Colonic mucosa (tissue), 4 donors: ENCODE results near the gene KRT35. TPM values are rescaled to one million over a fixed set of nuclear protein-coding genes. Genes with fewer than 3 reads are reported as not detected.

Experiments used
- DNase-seq: peaks from one replicate; pipeline ENCODE4 v3.0.0-alpha.2; 2020
- H3K27ac ChIP-seq: fragments of 200-600 bp; one replicate; pipeline ENCODE4 v1.8.0; 2021
- H3K27me3 ChIP-seq: fragments of 200-600 bp; one replicate; pipeline ENCODE4 v1.8.0; 2021
- H3K36me3 ChIP-seq: fragments of 200-600 bp; one replicate; pipeline ENCODE4 v1.8.0; 2021
- H3K4me1 ChIP-seq: fragments of 200-600 bp; one replicate; pipeline ENCODE4 v1.8.0; 2021; ENCODE audit warnings: mild to moderate bottlenecking
- H3K4me3 ChIP-seq: fragments of 200-600 bp; one replicate; pipeline ENCODE4 v1.8.0; 2021
- H3K9ac ChIP-seq, 2 donors: one replicate each; pipeline ENCODE4 v1.7.0; 2013; ENCODE audit warnings: control low read depth in 2 of 2, low read depth in 2 of 2, low read length in 2 of 2
- H3K9me3 ChIP-seq: fragments of 200-600 bp; one replicate; pipeline ENCODE4 v1.8.0; 2021
- intact Hi-C: fragments of 100-400 bp; cut with DNase I; formaldehyde crosslinking; loops from one replicate; pipeline ENCODE4 v1.14.1; 2022
- total RNA-seq, 2 donors: library from RNA; stranded (reverse); fragmentation: NEBNext Ultra II Directional in 1 of 2; extraction: Animal tissue kit (Norgen Biotek cat#: 25700) in 1 of 2; gene quantifications; one replicate each; pipeline ENCODE4 v1.2.1, GENCODE V29; 2021
- TF ChIP-seq, protein P1 (sequence below): fragments of 200-600 bp; IDR thresholded peaks from one replicate; pipeline ENCODE4 v1.8.0; 2022; ENCODE audit warnings: antibody characterized with exemption, mild to moderate bottlenecking
- donor health status: healthy.
- donor health status: DM: no; HTN: no; CAD: no.
- donor health status: DM: no; HTN: no; CAD: no.

The KRT35 gene
- total RNA-seq, 2 donors from 2014 or later = not detected

DNA sequence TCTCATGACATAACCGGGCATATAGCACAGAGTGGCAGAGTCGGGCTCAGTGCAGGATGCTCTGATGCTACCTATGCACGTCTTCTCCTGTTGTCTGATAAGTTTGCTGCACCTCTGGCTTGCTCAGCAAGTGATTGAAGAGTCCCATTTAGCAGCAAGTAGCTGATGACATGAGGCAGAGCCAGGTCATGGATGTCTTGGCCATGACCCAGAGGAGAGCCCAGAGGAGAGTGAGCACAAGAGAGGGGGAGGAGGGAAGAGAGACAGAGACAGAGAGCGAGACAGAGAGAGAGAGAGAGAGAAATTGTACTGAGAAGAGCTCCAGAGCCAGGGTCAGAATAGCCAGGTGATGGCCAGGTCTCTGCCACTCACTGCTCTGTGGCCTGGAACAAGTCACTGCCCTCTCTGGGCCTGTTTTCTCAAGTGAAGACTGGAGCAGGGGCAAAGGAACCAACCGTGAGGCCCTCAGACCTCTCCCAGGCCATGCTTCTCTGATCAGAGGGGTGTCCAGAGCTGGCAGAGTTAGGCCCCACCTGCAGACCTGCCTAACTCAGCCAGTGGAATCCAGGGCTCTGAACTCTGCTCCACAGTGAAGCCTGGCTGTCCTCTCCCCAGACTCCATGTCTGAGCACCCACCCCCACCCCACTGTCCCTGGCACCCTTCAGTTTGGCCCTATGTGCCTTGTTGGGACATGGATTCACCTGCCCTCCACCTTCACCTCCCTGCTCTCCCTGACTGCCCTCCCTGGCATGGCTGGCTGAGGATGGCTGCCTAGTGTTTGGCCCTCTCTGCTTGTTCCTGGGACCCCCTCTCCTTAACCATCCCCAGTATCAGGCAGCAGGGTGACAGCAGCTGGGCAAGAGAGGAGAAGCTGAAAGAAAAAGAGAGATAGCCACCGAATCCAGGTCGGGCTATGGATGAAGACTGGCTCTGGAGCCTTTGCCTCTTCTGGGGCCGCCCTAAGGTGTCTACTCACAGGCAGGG is 4.3 kb upstream of the KRT35 start:
- intact Hi-C loops = loop anchor here (5.0 to 10.0 kb wide), 2 partner anchors 62 to 160 kb away; no protein-coding TSS in a partner anchor
- Histone ChIP-seq H3K4me1 (no peaks in the 10 kb centered on the region), H3K36me3 (no peaks in the 10 kb centered on the region), H3K9me3 (no peaks in the 10 kb centered on the region), H3K27me3 (no peaks in the 10 kb centered on the region), H3K4me3 (no peak overlapping the region), H3K27ac (no peak overlapping the region), H3K9ac (no peak overlapping the region)
- TF ChIP-seq, protein P1, sequence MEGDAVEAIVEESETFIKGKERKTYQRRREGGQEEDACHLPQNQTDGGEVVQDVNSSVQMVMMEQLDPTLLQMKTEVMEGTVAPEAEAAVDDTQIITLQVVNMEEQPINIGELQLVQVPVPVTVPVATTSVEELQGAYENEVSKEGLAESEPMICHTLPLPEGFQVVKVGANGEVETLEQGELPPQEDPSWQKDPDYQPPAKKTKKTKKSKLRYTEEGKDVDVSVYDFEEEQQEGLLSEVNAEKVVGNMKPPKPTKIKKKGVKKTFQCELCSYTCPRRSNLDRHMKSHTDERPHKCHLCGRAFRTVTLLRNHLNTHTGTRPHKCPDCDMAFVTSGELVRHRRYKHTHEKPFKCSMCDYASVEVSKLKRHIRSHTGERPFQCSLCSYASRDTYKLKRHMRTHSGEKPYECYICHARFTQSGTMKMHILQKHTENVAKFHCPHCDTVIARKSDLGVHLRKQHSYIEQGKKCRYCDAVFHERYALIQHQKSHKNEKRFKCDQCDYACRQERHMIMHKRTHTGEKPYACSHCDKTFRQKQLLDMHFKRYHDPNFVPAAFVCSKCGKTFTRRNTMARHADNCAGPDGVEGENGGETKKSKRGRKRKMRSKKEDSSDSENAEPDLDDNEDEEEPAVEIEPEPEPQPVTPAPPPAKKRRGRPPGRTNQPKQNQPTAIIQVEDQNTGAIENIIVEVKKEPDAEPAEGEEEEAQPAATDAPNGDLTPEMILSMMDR = no peak
- DNase-seq = no peak

DNA sequence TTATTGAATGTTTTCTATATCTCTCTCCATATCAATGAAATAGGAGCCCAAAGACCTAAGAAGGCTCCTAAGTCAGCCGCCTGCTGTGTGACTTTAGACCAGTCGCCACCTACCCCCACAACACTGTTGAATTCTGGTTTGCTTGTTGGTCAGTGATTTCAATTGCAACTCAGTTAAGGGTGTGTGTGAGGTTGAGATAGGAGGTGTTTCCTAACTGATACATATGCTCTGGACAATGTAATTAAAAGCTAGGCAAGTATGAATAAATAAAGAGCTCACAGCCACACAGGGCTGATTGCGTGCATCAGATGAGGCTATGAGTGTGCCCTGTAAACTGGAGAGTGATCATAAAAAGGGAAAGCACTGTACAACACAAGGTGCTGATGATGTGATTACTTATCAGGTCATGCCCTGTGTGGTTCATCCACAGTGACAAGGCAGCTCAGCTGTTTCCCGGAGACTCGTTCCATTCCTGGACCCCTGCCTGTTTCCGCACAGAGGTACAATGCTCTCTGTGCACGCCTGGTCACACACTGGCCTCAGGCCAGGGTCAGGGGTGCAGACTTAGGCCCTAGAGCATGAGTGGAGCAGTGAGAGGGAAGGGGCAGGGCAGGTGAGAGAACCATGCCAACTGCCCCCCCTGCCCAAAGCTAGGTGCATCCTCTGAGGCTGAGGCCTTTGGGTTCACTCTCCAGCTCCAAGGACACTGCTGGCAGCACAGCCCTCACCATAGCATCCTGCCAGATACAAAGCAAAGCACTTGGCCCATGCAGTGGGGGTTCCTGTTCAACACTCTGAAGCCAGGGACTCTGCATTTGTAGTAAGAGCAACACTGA is 3.3 kb upstream of the KRT35 start:
- no peak for DNase-seq
- Histone ChIP-seq H3K9me3 (no peaks in the 10 kb centered on the region), H3K4me1 (no peaks in the 10 kb centered on the region), H3K27me3 (no peaks in the 10 kb centered on the region), H3K9ac (no peak overlapping the region), H3K27ac (no peak overlapping the region), H3K4me3 (no peak overlapping the region), H3K36me3 (no peaks in the 10 kb centered on the region)
- intact Hi-C loops = loop anchor here (10.0 kb wide), 1 partner anchor 161 kb away; no protein-coding TSS in a partner anchor
- TF ChIP-seq, protein P1 = no peak

DNA sequence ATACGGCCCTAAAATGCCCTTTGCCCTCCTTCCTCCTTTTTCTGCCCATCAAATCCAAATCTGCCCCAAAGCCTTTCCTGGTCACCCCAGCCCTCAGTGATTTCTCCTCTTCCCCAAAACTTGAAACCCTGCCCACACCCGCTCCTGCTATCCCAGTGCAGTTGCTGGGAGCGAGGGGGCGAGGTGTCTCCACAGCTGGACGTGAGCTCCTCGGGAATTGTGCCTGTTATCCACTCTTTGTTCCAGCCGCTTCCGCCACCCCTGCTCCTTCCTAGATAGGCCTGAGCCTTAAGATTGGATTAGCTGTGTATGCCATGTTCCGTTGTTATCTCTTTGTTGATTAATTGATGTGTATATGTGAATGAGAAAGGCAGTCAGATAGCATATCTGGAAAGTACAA is 2.6 kb upstream of the KRT35 start:
- intact Hi-C loops = loop anchor here (10.0 kb wide), 1 partner anchor 161 kb away; no protein-coding TSS in a partner anchor
- H3K36me3 ChIP-seq = no peaks in the 10 kb centered on the region
- DNase-seq = no peak

DNA sequence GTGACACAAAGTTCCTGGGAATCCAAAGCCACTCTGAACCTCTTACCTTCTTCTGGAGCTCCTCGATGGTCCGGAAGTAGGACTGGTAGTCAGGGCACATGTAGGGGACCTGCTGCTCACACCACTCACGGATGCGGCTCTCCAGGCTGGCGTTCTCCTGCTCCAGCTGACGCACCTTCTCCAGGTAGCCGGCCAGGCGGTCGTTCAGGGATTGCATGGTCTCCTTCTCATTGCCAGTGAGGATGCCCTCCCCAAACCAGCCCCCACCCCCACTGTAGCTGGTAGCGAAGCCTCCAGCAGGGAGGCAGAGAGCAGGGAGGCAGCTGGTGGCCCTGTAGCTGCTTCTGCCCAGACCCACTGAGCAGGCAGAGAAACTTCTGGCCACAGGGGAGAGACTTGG is 370 bp downstream of the KRT35 start:
- no peak overlapping the region for H3K4me3 ChIP-seq
- no peaks in the 10 kb centered on the region for H3K36me3 ChIP-seq
- intact Hi-C loops = loop anchor here (10.0 kb wide), 1 partner anchor 164 kb away; no protein-coding TSS in a partner anchor
- H3K27ac ChIP-seq = no peak overlapping the region
- no peak overlapping the region for H3K9ac ChIP-seq
- H3K9me3 ChIP-seq = no peaks in the 10 kb centered on the region
- no peak for DNase-seq
- no peaks in the 10 kb centered on the region for H3K4me1 ChIP-seq
- TF ChIP-seq, protein P1 = no peak
- H3K27me3 ChIP-seq = no peaks in the 10 kb centered on the region

More for the DNA sequence above, 2.6 kb upstream of the KRT35 start:
- H3K9ac ChIP-seq = no peak overlapping the region
- TF ChIP-seq, protein P1 = no peak
- H3K4me3 ChIP-seq = no peak overlapping the region
- no peak overlapping the region for H3K27ac ChIP-seq
- no peaks in the 10 kb centered on the region for H3K27me3 ChIP-seq
- H3K9me3 ChIP-seq = no peaks in the 10 kb centered on the region
- H3K4me1 ChIP-seq = no peaks in the 10 kb centered on the region

DNA sequence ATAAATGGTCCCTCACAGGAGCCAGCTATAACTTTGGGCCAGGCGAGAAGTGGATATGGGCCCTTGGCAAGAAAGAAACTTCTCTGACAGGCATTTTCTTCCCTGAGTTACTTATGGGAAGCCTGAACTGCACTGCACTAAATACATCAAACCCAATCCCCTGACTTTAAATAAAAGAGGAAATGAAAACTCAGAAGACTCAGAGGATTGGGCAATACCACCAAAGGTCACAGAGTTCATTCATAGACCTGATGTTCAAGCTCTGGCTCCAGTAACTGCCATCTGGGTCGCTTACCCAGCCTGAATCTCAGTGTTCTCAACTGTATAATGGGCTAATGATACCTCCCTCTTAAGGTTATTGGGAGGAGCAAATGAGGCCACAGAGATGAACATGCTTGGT is 815 bp downstream of the KRT35 start:
- Histone ChIP-seq H3K27ac (no peak overlapping the region), H3K27me3 (no peaks in the 10 kb centered on the region), H3K9ac (no peak overlapping the region), H3K4me3 (no peak overlapping the region), H3K4me1 (no peaks in the 10 kb centered on the region), H3K9me3 (no peaks in the 10 kb centered on the region), H3K36me3 (no peaks in the 10 kb centered on the region)
- no peak for DNase-seq
- TF ChIP-seq, protein P1 = no peak
- intact Hi-C loops = loop anchor here (10.0 kb wide), 1 partner anchor 165 kb away; no protein-coding TSS in a partner anchor
